NCI-H146 (cell line): ENCODE data around the gene SPOCK1.
"Not testable (repeated sequence)": the region's sequence is repeated elsewhere in the genome, so short reads cannot be mapped to it uniquely, and the experiment has no call there.

Experiments used
- DNase-seq: peaks from one replicate; lab custom pipeline; 2025; lab: John Stamatoyannopoulos, UW

The SPOCK1 gene

GRCh38 chr5:137019229-137019628 is 479.9 kb downstream of the SPOCK1 start:
- no peak for DNase-seq

- DNase-seq = peak; percentile 5
Observed at GRCh38 chr5:137016783-137017324, 482.3 kb downstream of the SPOCK1 start.

- DNase-seq = no peak
Observed at GRCh38 chr5:137015540-137016116, 483.5 kb downstream of the SPOCK1 start.

- DNase-seq = no peak
Observed at GRCh38 chr5:137014731-137015130, 484.4 kb downstream of the SPOCK1 start.

GRCh38 chr5:137010226-137010625 is 488.9 kb downstream of the SPOCK1 start:
- DNase-seq = no peak

DNA sequence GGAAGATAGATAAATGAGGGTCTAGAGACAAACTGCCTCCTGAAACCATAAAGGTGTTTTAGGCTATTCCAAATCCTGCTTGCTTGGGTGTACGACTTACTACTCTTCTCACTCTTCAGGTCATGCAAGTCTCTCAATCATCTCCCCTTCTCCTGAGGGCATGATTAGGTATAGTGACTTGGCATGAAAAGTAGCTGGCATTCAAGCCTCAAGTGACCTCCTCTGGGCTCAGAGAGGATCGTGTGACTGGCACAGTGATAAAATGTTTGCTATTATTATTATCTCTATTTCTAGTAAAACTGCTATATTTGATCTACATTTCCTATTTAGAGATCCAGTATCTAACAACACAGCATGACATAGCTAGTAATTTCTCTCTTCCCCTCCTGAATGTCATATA is 494.8 kb downstream of the SPOCK1 start:
- DNase-seq = no peak

DNA sequence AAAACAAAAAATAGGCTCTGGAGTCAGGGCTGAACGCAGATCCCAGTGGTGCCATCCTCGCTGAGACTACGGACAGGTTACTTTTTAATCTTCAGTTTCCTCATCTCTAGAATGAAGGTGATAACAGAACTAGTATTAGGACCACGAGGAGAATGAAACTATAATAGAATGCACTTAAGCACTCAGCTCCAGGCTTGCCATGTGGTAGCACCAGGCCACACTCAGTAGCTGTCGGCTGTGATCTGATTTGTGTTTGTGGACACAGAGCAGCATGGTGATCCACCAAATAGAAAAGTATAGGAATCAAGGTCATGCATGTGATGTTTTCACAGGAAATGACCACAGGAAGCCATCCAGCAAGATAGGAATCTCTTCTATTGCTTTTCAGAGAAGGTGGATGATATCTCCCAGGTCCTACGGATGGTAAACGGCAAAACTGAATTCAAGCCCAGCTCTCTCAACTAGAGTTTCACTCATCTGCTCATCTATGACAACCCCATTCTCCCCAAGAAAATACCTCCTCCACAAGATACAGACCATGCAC is 498.0 kb downstream of the SPOCK1 start:
- DNase-seq = no peak

GRCh38 chr5:136999787-137000186 is 499.3 kb downstream of the SPOCK1 start:
- DNase-seq = no peak

GRCh38 chr5:136998854-136999357 is 500.2 kb downstream of the SPOCK1 start:
- peak; percentile 49 for DNase-seq

GRCh38 chr5:136994154-136994553 is 505.0 kb downstream of the SPOCK1 start:
- DNase-seq = no peak

GRCh38 chr5:136992796-136993489 is 506.2 kb downstream of the SPOCK1 start:
- no peak for DNase-seq

DNA sequence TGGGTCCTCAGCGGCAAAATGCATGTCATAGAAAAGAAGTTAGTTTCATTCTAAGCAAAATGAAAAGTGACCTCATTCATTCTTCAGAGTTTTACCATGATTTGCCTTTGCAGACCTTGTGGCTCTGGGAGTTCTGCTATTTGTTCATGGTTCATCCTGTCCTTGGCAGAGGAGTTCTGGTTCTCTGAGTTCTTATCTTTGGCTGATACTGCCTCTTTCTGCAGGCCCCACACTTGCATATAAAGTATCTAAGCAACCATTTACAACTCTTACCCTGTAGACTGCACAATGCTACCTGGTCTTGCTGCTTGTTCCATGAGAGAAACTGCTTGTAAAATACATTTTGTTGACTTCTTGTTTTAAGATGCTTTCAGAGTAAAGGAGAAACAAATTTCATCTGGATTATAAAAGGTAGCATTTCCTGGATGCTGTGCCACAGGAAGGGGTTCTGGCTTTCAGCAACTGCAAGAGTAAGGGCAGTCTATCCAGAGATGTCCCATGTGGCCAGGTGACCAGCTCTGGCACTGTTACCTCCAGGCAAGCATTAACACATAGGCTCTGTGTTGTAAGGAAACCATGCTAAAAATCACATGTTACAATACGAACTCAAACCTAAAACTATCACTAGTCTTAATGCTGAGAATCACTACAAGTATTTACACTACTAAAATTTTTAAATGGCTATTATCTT is 513.2 kb downstream of the SPOCK1 start:
- DNase-seq = no peak

DNA sequence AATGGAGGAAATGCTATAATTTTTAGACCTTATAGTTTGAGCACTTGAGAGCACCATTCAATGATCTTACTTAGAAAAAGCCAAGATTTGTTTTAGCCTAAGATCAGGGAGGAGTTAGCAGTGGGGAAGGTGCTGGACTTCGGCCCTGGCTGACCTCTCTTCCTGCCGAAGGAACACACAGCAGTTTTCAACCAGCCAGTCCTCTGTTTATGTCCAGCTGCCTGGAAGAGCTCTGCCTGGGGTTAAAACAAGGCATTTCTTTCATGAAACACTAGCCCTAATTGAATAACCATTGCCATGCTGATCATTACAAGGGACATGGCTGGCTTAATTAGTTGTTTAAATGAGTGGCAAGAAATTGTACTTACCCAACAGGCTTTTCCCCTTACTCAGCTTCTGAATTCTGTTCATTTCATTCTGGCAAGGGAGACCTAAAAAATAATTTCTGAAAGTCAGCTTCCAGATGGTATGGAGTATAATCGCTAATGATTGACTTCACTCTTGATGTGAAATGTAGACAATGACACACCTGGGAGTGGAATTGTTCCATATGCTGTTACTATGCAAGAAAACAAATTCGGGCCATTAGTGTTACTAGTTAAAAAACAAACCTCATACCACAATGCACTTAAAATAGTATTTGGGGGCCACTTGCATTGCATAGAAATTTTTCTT is 514.2 kb downstream of the SPOCK1 start:
- no peak for DNase-seq

DNA sequence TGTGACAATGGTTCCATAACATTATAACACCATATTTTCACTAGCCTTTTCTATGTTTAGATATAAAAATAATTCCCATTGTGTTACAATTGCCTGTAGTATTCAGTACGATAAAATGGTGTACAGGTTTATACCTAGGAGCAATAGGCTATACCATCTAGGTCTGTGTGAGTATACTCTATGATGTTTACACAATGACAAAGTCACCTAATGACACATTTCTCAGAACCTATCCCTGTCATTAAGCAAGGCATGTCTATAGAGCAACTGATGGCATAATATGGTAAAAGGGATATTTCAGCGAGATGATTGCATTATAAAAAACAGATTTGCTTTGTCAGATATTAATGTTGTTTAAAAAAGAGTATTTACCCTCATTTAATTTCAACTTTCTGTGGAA is 517.2 kb downstream of the SPOCK1 start:
- DNase-seq = no peak

DNA sequence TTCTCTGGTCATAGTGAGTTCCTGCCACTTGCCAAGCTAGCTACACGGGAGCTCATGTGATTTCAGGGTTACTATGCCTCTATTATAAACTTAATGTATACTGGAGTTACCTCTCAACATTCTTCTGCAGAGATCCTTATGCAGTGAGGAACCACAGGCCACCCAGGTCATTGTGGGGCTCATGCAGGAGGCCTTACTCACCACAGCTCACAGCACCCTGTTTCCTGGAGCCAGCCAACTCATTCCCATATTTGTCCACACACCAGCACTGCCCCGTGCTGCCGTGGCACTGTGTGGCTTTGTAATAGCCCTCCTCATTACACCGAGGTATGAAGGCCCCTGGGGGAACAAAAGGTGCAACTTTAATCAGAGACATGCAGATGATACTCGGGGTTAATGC is 520.0 kb downstream of the SPOCK1 start:
- no peak for DNase-seq

DNA sequence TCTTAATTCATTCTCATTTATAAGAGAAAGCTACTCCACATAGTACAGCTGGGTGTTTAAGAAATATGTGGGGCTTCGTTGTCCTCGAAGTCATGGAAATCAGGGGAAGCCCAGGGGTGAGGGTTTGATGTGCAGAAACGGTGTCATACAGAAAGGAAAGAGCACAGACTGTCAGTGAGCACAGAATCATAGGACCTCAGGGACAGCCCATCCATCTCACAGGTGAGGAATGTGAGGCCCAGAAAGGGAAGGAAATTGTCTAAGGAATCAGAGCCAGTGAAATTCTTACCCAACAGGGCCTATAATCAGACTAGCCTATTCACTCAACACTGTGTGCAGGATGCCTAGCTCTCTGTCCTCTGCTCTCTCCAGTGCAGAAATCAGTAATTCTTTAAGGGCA is 535.6 kb downstream of the SPOCK1 start:
- no peak for DNase-seq

DNA sequence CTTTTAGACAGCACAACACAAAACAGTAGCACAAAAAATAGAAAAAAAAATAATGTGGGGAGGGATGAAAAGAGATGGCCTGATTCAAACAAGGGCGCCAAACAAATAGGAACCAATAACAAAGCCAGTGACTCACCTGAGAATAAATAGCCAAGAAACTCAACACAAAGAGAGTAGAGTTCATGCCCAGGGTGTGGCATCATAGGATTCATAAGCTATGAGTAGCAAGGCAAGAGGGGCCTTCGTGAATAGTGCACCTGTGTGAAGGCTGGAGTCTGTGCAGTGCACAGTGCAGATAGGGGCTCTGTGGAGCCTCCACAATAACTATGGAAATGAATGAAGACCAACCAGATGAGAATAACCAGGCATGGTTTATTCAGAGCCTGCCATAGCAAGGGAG is 541.7 kb downstream of the SPOCK1 start:
- no peak for DNase-seq

DNA sequence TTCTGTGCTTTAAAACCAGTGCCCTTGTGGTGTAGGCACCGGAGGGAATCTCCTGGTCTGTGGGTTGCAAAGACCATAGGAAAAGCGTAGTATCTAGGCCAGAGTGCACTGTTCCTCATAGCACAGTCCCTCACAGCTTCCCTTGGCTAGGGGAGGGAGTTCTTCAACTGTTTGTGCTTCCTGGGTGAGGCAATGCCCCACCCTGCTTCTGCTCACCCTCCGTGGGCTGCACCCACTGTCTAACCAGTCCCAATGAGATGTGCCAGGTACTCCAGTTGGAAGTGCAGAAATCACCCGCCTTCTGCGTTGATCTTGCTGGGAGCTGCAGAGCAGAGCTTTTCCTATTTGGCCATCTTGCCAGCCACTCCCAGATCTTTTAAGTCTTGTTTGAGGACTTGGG is 545.0 kb downstream of the SPOCK1 start:
- not testable (repeated sequence) for DNase-seq

DNA sequence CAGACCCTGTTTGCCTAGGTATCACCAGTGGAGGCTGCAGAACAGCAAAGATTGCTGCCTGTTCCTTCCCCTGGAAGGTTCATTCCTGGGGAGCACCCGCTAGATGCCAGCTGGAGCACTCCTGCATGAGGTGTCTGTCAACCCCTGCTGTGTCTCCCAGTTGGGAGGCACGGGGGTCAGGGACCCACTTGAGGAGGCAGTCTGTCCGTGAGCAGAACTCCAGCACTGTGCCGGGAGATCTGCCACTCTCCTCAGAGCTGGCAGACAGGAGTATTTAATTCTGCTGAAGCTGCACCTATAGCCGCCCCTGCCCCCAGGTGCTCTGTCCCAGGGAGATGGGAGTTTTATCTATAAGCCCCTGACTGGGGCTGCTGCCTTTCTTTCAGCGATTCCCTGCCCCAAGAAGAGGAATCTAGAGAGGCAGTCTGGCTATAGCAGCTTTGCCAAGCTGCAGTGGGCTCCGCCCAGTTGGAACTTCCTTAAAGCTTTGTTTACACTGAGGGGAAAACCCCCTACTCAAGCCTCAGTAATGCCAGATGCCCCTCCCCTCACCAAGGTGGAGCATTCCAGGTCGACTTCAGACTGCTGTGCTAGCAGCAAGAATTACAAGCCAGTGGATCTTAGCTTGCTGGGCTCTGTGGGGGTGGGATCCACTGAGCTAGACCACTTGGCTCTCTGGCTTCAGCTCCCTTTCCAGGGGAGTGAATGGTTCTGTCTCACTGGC is 545.6 kb downstream of the SPOCK1 start:
- not testable (repeated sequence) for DNase-seq

- DNase-seq = no peak
Observed at GRCh38 chr5:136927571-136927970, 571.6 kb downstream of the SPOCK1 start.

DNA sequence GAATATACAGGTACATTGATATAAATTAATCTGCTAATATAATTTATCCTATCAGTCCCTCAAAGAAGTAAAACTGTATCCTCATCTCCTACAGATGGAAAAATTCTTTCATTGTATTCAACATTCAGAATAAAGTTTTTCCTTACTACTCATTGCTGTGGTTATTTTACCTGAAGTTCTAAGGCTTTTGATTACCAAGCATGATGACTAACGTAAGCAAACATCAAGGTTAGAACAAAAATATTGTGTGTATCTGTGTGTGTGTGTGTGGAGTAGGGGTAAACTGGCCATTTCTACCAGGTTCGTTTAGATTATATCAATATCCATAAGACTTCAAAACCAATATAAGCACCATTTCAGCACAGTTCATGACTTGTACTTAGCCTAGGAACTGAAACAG is 573.1 kb downstream of the SPOCK1 start:
- DNase-seq = no peak
